HG03558 (cell line): ENCODE results near the gene DHCR7.
A peak's percentile ranks its signal among the peaks of the same experiment; 100 is the strongest.

Source experiments
- ATAC-seq: cut with Tn5 transposase; IDR thresholded peaks from one replicate; pipeline ENCODE4 v1.9.1; 2021; ENCODE audit warnings: moderate number of reproducible peaks; ENCODE audit not compliant: unreplicated experiment; ENCODE audit errors: extremely low read depth

The DHCR7 gene

GRCh38 chr11:71458146-71459070 lies 10.2 kb upstream of the DHCR7 start:
- no peak for ATAC-seq

DNA sequence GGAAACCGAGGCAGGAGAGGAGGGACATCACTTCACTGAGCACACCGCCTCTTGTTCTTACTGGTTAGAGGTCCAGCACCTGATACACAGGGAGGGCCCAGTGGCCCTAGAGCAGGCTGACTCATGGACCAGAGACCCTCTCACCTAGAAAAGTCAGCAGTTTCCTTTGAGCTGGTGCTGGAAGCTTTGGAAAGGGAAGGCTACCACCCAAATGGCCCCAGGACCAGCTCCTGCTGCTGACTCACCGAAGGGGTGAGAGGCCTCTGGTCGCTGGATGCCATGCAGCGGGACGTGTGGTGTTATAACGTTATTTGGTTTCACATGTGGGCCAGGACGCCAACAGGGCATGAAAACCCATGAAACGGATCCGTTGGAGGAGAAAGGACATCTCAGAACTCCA lies 8.6 kb upstream of the DHCR7 start:
- ATAC-seq: no peak

DNA sequence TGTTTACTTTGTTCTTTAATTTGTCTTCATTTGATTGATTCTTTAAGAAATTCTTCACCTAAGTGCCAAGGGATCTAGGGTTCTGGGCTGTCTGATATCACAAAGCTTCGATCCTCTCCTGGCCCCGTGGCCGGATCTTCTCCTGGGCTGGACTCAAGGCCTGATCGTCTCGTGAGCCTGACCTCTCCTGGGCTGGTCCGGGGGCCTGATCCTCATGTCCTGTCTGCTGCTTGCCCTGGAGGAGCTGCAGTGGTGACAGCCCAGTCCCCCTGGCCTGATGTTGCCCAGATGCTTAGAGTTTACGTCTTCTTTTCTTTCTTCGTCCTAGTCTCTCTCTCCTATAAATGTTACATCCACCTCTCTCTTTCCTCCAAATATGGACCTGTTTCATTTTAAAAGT lies 8.1 kb upstream of the DHCR7 start:
- no peak for ATAC-seq

- ATAC-seq: no peak
These were observed 6.4 kb upstream of the DHCR7 start for GRCh38 chr11:71454470-71455113.

GRCh38 chr11:71453918-71454304 lies 5.7 kb upstream of the DHCR7 start:
- no peak for ATAC-seq

- ATAC-seq: peak; percentile 29
These were observed 5.1 kb upstream of the DHCR7 start, which contains the start of gene NADSYN1 for GRCh38 chr11:71453037-71453917. TSS of gene NADSYN1 (plus strand) at chr11:71453203. CDS start at chr11:71453297, 94 bp downstream.

- no peak for ATAC-seq
These were observed 4.2 kb upstream of the DHCR7 start for GRCh38 chr11:71452199-71453036.

DNA sequence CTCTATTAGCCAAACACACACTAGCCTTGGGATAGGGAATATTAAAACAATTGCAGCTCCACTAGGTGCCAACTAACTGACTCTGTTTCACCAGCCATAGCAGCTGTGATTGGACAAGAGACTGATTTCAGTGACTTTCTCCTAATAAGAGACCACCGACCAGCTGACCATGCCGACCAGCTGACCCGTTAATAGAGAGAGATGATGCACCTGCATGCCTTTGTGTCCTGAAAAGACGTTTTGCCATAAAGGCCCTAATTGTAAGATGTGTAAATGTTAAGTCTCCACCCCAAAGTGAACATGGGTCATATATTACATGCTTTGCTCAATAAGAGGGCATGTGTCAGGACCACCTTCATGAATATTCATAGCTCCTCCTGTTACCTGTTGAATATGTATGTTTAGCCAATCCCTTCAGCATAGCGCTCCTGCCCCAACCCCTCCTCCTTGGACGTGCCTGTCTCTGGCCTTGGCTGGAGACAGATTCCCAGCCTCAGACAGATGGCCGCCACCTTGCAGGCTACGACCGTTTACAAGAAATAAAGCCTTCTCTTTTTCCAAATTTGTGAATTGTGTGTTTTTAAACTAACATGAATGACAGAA lies 3.5 kb upstream of the DHCR7 start:
- ATAC-seq: no peak

DNA sequence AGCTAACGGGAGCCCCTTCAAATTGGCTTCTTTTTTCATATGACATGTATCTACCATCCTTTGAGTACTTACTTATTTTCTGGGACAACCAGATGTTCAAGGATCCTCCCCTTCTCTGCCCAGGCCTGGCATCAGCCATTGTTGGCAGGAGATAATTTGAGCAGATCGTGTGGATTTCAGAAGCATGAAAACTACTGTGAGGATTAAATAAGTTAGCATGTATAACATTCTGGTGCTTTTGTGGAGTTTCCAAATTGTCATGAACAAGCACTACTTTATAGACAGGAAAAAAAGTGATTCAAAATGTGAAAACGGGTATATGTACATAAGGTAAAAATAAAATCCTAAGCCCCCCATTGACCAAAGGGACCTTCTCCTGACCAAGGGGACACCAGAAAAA lies 2.7 kb upstream of the DHCR7 start:
- no peak for ATAC-seq

DNA sequence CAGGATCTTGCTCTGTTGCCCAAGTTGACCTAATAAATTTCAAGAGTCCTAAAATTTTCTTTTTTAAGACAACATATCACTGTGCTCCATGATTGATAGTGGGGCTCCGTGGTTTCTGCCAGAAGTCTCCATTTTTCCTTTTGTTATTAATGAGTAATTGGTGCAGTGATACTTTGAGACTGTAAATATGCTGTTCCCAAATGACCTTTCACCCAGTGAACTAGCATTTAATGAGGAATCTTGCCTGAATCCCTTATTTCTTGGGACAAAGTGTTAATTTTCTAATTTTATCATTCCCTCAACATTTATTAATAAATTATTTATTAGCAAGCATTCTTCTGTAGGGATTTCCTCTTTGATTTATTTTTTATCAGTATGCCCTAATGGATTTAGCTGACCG lies 2.3 kb upstream of the DHCR7 start:
- ATAC-seq: no peak

- no peak for ATAC-seq
These were observed 1.4 kb upstream of the DHCR7 start for GRCh38 chr11:71449596-71449995.

DNA sequence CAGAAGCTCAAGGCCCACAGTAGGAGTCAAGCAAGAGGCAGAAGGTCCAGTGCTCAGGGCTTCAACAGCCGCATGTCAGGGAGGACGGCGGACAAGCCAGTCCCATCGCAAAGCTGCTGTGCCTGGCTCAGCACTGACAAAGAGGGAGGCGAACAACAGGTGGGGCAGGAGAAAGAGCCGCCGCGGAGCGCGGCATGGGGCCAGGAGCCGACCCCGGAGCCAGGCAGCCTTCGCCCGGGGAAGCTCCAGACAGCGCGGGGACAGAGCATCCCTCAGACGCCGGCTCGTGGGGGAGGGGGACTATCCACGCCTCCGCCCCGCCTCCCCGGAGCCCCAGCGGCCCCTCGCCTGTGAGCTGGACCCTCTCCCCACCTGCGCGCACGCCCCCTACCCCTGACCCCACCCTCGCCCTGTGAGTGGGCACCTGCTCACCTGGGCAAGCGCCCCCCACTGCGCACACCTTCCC lies 369 bp downstream of the DHCR7 start:
- no peak for ATAC-seq

DNA sequence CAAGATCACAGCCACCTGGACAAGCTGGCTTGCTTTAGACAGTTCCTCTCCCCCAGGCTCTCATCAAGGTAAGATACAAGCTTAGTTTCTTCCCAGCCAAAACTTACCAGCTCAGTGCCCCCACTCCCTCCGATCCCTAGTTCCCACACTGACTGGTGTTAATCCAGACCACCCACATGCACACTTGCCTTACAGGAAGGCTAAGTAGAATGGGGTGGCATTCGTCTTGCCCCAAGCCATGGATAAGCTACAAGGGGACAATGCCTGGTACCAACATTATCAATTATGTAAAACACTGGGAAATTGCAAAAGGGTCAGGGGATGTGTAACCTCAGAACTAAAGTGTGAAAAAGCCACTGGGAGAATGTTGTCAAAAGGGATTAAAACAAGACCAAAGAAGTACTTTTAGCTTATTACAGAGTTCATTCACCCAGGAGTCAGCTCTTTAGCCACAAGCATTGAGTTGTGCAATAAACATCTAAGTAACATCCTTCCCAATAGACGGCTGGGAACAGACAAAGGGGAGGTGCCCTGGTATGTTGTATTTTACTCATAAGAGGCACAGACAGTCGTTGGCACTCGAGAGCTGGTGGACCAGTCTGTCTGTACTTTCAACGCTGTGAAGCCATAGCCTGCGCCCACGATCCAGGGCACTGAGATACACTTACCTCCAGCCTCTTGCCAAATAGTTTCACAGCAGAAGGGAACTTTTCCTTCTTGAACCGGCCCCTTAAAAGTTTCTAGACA lies 1.1 kb downstream of the DHCR7 start:
- no peak for ATAC-seq

DNA sequence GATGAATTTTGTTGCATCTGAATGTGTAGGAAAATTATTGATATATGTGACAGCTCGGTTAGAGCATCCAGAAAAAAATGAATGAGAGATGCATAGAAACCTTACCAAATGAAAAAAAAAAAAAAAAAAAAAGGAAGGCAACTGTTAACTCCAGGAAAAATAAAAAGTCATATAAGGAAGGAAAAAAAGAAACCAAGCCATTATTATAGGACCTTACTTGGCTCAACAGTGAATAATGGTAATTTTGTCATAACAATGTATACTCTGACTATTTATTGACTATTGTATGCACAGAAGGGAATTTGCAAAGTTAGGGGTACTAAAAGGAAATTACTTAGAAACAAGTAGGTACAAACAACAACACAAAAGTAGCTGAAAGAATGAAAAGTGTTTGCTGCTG lies 2.0 kb downstream of the DHCR7 start:
- no peak for ATAC-seq

- ATAC-seq: no peak
These were observed 3.4 kb downstream of the DHCR7 start for GRCh38 chr11:71444811-71445210.

DNA sequence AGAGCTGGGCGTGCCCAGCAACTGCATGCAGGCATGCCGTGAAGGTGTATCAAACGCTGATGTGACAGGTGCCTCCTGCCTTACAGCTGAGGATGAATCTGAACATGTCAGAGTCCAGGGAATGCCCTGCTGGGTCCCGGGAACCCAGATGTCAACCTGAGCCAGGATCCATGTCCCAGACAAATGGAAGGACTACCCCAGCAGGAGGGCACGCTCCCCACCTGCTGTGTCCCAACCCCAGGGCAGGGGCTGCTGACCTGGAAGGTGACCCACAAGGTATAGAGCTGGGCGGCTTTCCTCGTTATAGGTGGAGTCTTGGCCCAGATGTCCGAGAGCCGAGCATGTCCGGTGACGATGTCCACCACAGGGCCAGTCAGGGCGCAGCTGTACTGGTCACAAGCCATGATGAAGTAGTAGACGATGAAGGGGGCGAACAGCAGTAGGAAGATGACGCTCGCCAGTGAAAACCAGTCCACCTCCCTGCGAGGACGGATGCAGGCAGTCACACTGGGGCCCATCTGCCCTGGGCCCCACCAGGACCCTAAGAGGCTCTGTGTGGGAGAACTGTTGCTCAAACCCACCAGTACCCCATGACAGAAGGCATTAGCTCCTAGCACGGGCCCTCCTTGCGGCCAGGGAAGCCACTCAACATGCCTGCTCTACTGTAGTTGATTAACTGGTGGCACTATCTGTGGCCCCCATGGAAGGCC lies 4.3 kb downstream of the DHCR7 start:
- no peak for ATAC-seq

DNA sequence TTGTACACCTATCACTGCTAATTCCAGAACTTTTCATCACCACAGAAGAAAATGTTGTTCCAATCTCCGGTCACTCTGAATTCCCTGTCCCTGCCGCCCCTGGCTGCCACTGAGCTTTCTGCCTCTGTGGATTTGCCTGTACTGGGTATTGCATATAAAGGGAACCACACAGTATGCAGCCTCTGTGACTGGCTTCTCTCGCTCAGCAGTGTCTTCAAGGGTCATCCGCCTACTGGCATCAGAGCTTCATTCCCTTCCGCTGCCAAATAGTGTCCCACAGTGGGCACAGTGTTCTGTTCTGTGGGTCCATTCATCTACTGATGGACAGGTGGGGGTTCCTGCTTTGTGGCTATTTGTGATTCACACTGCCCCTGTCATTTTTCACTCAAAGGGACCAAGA lies 5.3 kb downstream of the DHCR7 start:
- ATAC-seq: no peak

GRCh38 chr11:71442123-71442522 lies 6.1 kb downstream of the DHCR7 start:
- no peak for ATAC-seq
